Activated CD8-positive, alpha-beta memory T cell treated with anti-CD3 and anti-CD28 coated beads for 24 hours (primary cell): ENCODE results near the gene MPHOSPH8.
"Not testable (repeated sequence)": the region's sequence is repeated elsewhere in the genome, so short reads cannot be mapped to it uniquely, and the experiment has no call there.

Source experiments
- DNase-seq: peaks from one replicate; pipeline ENCODE4 v3.0.0-alpha.2; 2020

MPHOSPH8 gene

DNA sequence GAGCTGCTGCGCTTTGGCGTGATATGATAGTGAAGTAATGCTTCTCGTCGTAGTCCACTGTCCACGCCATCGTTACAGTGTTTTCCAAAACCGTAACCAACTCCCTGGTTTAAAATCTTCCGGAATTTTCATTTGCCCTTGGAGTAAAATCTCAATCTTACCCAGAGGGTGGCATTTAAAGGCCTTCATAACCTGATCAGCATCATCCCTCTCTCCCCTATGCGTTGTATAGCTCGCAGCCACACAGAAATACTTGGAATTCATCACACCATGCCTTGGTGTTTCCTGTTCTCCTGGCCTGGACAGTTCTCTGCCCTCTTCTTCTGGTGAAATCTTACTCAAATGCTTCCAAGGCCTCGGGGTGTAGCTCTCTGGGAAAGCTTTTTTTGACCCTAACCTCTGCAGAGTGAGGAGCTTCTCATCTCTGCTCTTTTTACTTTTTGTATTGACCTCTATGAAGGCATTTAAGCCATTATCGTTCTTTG is 839 bp downstream of the MPHOSPH8 start:
- no peak for DNase-seq

DNA sequence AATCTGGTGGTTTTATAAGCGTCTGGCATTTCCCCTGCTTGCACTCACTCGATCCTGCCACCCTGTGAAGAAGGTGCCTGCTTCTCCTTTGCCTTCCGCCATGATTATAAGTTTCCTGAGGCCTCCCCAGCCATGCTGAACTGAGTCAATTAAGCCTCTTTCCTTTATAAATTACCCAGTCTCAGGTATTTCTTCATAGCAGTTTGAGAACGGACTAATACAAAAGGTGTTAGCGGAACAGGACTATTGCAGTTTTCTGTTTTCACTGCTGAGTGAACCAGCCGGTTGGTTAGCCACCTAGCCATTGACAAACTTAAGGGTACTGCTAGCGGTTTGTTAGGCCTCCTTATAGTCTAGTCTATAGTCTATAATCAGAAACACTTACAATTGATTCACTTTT is 2.5 kb downstream of the MPHOSPH8 start:
- not testable (repeated sequence) for DNase-seq

DNA sequence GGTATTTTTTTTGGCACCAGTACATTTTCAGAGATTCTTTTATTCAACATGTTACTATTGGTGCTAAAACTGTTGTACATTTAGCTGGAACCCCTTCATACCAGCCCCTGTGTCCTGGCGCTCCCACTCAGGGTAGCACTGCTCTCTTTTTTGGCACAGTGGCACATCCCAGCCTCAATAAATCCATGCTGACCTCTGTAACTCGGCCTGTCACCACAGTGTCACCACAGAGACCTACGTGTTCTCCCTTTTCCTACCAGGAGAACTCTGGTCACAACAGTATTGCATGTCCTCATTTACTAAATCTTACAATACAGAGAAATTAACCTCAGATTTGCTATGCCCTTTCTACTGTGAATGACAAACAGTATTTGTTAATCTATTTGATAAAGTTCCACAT is 10.2 kb downstream of the MPHOSPH8 start:
- no peak for DNase-seq

DNA sequence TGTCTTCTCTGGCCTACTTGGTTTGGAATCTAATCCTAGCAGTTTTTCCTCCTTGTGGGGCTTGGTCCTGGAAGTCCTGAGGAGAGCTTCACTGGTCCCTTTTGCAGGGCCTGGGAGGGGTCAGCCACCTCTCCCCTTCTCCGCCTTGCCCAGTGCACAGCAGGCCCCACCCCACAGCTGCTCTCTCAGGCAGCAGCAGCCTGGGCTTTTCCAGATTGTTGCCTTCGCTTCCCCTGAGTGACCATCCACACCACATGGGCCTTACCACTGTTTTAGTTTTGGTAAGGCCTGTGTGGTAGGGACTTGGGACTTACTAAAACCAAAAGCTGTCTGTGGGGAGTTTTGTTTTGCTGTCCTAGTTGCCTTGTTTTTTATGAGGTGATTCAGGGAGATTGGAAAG is 11.5 kb downstream of the MPHOSPH8 start:
- DNase-seq = no peak

DNA sequence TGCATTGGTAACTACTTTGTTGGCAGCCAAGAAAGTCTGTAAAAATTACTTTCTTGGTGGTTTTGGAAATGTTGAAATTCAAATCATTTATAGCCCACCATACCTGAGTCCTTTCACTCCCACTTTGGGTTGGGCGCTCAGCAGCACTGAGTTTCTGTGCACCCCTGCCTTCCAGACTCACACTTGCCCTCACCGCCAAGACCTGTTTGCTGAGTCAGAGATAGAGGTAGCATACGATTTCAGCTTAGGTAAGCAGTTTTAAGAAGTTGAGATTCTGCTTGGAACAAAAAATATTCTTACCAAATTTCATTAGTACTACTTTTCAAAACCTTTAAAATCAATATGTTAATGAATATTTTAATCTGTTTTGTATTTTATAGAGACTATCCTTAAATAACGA is 12.6 kb downstream of the MPHOSPH8 start:
- DNase-seq = no peak

DNA sequence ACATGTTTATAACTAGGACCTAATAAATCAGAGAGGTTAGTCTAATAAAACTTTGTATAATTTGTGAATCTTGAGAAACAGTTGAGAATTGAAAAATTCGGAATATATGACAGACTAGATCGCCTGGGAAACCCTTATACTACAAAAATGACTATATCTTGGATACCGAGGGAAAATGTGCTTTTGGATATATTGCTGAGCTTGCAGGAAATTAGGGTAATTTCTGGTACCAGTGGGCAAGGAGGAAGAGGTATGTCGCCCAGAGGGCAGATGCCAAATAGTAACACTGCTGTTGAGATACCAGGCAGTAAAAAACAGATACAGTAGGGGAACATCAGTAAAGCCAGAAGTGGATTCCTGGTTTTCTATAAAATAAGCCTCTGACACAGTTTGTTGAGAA is 17.3 kb downstream of the MPHOSPH8 start:
- no peak for DNase-seq

DNA sequence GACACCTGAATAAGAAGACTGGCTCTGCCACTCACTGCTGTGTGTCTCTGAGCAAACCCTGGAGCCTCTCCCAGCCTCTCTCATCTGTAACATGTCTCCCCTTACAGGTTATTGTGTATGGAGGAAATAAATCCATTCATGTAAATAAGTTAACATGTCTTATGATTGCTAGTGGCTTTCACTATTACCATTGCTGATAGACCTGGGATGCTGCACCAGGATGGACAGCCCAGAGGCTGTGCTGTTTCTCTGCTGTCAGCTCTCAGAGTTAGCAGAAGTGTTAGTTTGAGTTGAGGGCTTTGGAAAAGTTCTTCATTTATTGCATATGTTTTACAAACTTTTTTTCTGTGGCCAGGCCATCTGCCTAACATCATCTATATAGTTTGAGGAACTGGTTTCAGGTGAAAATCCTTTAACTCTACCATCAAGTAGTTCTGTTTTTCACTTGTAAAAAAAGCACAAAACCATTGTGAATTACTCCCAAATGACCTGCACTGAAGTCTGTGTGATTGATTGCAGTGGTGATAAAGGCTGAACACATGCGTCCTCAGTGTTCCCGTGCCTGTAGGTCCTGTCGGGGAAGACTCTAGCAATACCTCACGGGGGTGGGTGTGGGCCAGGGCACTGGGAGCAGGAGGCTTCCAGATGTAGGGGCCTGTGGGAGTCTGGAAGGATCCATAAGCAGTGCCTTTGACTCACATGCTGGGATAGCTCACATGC is 24.6 kb downstream of the MPHOSPH8 start:
- DNase-seq = no peak

DNA sequence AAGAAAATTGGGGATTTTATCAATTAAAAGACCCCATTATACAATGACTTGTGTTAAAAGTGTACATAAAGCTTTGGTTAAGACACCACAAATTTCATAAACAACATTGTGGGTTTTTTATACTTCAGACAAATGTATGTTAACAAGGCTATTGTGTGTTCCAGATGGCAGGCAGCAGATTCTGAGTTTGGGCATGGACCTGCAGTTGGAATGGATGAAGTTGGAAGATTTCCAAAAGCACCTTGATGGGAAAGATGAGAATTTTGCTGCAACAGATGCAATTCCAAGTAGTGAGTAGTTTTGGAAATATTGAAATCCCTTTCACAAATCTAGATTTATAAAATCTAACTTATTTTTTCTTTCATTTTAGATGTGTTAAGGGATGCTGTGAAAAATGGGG is 25.4 kb downstream of the MPHOSPH8 start:
- DNase-seq = no peak

DNA sequence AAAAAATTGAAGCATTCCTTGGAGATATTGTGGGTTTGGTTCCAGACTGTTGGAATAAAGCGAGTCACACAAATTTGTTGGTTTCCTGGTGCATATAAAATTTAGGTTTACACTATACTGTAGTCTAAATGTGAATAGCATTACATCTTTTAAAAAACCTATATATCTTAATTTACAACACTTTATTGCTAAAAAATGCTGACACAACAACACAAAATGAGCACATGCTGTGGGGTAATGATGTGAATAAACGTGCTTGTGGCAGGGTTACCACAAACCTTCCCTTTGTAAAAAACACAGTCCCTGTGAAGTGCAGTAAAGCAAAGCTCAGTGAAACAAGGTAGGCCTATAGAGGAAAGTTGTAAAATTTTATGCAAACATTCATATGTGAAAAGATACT is 27.7 kb downstream of the MPHOSPH8 start:
- DNase-seq = no peak

DNA sequence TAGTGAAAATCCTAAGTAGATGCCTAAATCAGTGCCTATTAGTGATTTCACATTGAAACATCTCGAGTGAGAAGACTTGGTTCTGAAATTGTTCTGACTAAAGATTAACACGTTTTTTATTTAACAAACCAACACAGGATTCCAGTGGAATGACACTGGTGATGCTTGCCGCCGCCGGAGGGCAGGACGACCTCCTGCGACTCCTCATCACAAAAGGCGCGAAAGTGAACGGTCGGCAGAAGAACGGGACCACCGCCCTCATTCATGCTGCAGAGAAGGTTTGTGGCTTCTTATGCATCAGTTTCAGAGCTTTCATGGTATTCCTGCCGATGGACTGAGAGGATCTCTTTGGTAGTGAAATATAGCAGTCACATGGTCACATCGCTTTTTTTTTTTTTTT is 28.1 kb downstream of the MPHOSPH8 start:
- no peak for DNase-seq

DNA sequence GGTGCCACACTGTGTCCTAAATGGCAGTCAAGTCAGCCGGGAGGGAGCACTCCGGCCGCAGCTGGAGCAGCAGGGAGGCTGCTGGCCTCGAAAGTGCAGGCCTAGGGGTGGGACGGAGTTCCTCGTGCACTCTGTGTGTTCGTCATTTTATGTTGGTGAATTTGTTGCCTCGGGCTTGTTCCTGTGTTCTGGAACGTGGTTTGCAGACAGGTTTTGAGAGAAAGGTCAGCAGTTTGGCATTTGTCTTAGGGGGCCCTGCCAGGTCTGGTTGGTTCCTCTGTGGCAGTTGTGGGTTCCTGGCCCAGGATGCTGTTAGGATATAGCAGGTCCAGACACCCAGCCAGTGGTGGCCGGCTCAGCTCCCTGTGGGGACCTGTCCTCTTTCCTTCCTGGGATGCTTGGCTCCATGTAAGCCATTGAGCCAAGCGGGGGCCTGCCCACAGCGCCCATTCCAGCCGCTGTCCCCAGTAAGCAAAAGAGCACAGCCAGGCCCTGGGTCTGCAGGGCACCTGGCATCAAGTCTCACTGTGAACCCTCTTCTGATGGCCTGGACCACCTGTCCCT is 30.0 kb downstream of the MPHOSPH8 start:
- DNase-seq = no peak

DNA sequence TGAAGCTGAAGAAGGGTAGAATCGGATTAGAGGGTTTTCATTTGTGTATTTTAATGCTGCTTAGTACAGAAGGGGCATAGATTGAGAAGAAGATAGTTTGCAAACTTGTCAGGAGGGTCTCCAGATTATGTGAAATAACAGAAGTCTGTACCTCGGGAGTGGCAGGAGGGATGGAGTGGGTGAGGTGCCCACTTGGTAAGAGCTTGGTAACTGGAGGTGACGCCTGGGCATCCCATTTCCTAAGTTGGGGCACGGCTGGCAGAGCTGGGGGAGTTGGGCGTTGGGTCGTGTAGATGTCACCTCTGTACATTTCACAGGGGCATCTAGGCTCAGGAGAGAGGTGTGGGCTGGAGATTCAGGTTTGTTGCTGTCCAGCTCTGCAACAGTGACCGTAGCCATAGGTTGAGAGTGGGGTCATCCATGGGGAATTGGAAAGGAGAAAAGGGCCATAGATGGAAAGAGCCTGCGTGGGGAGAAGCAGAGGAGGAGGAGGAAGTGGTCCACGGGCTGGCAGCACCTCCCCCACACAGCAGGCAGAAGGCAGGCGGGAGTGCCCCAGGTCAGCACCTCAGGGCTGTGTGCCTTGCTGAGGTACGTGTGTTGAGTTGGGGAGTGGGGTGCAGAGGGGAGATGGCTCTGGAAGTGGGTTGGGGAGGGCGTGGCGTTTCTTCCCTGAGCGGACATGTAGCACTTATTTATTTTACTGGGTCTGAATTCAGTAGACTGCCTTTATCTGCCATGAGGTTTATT is 31.2 kb downstream of the MPHOSPH8 start:
- no peak for DNase-seq

DNA sequence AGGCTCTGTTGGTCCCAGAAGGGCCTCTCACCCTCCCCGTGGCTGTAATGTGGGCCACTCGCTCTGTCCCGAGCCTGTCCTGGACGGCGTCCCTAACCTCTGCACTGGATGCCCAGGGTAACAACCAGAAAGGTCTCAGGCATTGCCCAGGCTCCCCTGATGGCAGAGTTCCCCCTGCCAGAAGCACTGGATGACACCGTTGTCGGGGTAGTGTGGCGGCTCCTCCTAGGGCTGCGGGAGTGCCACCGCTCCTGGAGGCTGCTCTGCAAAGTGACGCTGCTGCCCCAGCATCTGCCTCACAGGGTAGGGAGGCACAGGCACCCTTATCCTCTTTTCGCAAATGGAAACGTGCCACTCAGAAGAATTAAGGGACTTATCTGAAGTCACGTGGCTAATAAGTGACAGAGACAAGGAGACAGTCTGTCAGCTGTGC is 32.0 kb downstream of the MPHOSPH8 start:
- DNase-seq = no peak

DNA sequence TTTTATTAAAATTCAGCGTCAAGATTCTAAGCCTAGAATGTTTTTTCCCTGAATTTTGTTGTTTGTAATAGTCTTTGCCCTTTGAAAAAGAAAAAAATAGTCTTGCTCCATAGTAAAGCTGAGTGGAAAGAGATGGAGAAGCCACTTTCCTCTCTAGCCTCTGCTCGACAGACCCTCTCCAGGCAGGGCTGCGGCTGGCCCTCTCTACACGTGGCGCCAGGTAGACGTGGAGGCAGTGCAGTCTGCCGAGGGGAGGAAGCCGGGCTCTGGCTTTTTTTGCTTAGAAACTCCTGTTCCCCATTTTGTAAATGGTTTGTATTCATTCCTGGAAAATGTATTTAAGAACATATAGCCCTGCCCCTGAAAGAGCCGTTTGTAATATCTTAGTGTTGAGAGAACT is 35.3 kb downstream of the MPHOSPH8 start:
- no peak for DNase-seq

DNA sequence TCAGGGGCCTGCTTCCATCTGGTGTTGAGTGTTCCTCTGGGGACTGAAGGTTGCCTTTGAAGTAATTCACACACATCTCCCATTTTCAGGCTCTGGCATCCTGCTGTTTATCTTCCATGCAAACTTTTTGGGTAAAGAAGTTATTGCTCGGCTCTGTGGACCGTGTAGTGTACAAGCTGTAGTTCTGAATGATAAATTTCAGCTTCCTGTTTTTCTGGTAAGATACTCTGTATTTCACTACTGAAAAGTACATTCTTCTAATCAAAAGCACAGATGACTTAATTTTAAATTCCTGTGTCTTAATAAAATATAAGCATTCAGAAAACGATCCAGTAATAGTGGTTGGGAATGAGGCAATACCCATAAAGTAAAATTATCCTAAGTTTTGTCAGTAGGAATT is 36.7 kb downstream of the MPHOSPH8 start:
- no peak for DNase-seq

DNA sequence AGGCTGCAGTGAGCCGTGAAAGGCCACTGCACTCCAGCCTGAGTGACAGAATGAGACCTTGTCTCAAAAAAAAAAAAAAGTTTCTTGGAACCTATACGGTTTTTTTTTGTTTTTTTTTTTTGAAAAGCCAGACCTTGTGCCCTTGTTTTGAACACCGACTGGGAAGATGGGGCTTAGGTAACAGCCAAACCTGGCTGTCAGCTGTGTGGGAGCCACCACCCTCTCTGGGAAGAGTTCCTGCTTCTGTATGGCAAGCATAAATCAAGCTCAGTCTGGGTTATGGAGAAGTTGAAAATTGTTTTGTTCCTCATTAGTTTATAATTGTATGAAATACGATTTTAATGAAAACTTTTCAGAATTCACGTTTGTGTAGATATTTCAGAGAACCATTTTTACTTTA is 39.5 kb downstream of the MPHOSPH8 start:
- DNase-seq = no peak

DNA sequence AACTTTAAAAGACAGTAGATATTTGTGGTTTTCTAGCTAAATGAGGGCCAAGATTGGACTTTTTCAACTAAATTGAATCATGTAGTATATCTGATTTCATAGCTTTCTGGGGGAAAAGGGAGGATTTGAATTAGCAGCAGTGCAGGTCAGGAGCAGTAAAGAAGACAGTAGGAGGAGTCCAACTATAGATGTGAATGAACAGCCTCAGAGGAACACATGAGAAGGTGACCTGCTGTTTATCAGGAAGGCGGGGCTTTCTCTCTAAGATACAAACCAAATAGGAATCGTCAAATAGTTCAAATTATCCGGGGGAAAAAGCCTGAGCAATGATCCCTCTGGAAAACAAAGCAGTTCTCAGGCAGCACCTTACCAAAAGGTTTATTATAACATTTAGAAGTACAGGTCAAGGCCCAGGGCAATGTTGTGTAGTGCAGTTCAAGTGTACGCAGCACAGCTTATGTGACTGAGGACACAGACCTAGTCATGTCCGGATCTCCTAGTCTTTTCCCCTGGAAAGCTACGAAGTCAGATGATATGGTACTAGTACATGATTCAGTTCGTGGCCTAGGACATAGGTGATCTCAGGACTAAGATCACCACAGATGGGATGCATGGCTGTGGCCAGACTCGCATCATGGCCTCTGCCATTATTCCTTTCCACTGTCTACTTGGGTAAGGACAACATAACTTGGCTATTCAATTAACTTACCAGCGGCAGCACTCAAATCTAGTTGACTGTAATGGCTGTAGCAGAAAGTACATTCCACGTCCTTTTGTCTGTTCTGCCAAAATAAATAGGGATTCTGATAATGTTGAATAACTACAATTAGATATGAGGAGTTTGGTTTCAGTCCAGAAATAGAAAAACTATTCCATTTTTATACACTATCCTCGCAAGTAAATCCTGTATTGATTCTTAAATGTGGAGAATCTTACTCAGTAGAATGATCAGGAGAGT is 40.3 kb downstream of the MPHOSPH8 start:
- no peak for DNase-seq

DNA sequence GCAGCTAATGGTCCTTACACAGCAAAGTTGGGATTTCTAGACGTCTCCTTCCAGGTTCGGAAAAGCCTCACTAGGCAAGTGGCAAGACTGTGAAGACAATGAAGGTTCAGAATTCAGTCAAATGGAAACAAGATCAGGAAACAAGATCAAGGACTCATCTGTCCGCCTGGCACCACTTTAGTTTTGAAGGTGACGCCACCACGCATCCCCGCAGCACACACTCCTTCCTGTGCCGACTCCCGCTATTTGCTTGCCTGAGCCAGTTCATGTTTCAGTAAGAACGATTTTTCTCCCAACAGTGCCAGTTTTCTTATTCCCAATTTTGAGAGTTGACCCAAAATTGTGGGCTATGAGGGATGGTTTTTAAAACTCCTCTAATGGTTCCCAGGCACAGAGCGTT is 41.4 kb downstream of the MPHOSPH8 start:
- DNase-seq = no peak

DNA sequence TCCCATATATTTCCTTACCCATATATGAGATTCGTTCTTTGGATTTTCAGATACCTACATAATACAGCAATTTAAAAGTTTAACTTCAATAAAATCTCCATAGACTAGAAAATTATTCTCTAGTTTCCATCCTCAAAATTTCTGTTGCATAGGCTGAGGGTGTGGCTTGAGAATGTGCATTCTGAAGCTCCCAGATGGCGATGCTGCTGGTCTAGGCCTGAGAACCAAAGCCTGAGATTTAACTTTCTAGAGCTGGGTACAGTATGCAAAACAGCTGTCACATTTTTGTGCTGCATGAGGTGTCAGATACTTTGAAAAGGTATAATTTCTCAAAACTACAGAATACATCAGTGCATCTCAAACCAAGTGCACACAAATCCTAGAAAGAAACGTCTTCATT is 42.7 kb downstream of the MPHOSPH8 start:
- no peak for DNase-seq

DNA sequence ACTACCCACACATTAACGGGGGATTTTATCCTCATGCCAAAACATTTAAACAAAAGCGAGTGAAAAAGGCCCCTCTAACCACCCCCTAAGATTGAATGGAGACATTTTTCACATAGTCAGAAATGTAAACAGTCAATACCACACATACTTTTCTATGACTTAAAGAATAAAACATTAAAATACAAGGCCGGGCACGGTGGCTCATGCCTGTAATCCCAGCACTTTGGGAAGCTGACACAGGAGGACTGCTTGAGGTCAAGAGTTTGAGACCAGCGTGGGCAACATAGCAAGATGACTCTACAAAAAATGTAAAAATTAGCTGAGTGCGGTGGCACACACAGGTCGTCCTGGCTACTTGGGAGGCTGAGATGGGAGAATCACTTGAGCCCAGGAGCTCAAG is 47.3 kb downstream of the MPHOSPH8 start:
- no peak for DNase-seq

DNA sequence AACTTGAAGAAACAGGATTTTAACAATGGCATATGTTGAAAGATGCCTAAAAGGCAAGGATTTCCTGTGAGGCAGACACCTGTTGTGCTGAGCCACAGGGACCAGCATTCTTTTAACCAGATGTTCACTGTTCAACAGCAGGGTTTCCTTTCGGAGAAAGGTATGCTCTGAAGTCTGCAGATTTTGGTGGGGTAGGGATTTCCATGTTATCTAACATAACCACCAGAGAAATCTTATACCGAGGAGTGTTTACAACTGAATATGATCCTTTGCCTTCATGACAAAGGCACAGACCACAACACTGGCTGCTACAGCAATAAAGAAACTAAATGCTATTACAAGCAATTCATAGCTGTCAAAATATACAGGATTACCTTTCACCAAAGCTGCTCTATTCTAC is 48.1 kb downstream of the MPHOSPH8 start:
- DNase-seq = no peak

DNA sequence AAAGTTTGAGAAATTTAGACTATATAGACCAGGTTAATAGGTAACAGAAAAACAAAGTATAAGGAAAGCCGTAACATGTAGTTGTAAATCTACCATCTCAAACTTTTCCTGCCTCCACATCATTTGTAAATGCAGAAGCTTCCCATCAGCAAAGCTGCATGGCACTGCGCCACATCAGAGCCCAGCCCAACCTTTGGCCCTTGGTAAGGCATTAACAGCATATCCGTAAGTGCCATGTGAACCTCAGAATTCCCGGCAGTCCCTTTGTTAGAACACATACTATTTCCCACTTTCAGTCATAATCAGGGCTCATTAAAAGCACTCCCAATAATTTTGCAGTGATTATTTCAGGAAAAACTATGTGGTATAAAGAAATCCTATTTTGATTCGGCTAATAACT is 51.6 kb downstream of the MPHOSPH8 start:
- DNase-seq = no peak

DNA sequence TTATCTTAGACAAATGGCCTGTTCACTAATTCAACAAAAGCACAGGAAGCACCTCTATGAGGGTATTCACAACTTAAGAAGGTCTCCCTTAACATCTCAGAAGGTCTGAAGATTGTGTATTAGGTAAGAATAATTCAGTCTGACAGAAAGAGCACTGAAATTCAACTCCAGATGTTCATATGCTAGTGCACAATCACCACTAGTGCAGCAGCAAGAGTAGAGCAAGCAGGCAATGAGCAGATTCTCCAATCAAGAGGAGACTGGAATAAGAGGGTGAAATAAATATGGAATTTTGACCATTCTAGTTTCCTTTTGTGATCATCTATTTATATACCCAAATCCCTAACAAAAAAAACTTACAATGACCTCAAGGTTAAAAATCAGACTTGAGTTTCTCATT is 52.0 kb downstream of the MPHOSPH8 start:
- no peak for DNase-seq
